Tibial artery (tissue), 4 donors: ENCODE results near the gene TOR1B.

Experiments used
- DNase-seq, 2 donors: peaks; one replicate each; pipeline ENCODE4 v3.0.0-alpha.2; 2019
- H3K27ac ChIP-seq, 2 donors: fragments of 200-600 bp; sonication (generic) in 1 of 2; 1 replicate in 1 of 2; 2 replicates in 1 of 2; pipeline ENCODE4 v1.5.1; 2018 to 2019; ENCODE audit warnings: mild to moderate bottlenecking in 1 of 2
- H3K27me3 ChIP-seq, 2 donors: fragments of 200-600 bp; sonication (generic) in 1 of 2; one replicate each; pipeline versions ENCODE4 v1.5.1 to v1.6.0; 2016 to 2019
- H3K36me3 ChIP-seq, 3 donors: fragments of 200-600 bp; sonication (generic) in 2 of 3; one replicate each; pipeline ENCODE4 v1.5.1; 2016 to 2019; ENCODE audit warnings: mild to moderate bottlenecking in 2 of 3
- H3K4me1 ChIP-seq, 4 donors: fragments of 200-600 bp; sonication (generic) in 2 of 4; 1 replicate in 3 of 4; 2 replicates in 1 of 4; pipeline ENCODE4 v1.5.1; 2016 to 2019
- H3K4me3 ChIP-seq, 2 donors: fragments of 200-600 bp; sonication (generic) in 1 of 2; 1 replicate in 1 of 2; 2 replicates in 1 of 2; pipeline ENCODE4 v1.5.1; 2018 to 2019; ENCODE audit warnings: mild to moderate bottlenecking in 2 of 2
- H3K9me3 ChIP-seq, 3 donors: fragments of 200-600 bp; sonication (generic) in 1 of 3; one replicate each; pipeline ENCODE4 v1.5.1; 2016 to 2019
- intact Hi-C: fragments of 100-400 bp; cut with DNase I; formaldehyde crosslinking; loops from one replicate; pipeline ENCODE4 v1.15.0; 2023; ENCODE audit warnings: low total_unique reads
- TF ChIP-seq, protein P1 (sequence below), 2 experiments: fragments of 200-600 bp in 1 of 2; fragments of 450-650 bp in 1 of 2; IDR thresholded peaks; one replicate each; pipeline ENCODE4 v1.5.1; 2017 to 2019; ENCODE audit warnings: antibody characterized with exemption in 2 of 2, mild to moderate bottlenecking in 1 of 2, moderate library complexity in 1 of 2

TOR1B gene

DNA sequence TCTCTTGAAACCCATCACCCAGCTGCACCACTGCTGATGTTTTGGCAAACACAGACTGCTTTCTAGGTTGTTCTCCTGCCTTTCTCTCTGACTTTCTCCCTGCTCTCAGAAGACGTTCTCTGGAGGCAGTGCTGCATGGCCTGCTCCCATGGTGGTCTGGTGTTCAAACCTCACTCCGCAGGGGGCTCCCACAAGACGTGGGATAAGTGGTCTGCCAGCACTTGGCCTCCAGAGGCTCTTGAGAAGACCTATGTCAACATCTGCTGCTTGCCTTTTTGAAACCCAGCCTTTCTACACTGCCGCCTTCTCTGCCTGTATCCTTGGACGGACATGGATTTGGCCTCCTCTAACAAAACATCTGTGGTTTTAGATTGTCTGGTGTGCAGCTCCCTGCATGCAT is 48.8 kb downstream of the TOR1B start:
- peak overlapping the region; percentile 70 to 75 for H3K27ac ChIP-seq
- H3K27me3 ChIP-seq: no peaks in the 10 kb centered on the region
- H3K9me3 ChIP-seq: no peaks in the 10 kb centered on the region
- intact Hi-C loops: no loop called here
- peaks cover 29 to 61% (median 30%) of the 10 kb centered on the region in 3 donors for H3K36me3 ChIP-seq
- TF ChIP-seq, protein P1, sequence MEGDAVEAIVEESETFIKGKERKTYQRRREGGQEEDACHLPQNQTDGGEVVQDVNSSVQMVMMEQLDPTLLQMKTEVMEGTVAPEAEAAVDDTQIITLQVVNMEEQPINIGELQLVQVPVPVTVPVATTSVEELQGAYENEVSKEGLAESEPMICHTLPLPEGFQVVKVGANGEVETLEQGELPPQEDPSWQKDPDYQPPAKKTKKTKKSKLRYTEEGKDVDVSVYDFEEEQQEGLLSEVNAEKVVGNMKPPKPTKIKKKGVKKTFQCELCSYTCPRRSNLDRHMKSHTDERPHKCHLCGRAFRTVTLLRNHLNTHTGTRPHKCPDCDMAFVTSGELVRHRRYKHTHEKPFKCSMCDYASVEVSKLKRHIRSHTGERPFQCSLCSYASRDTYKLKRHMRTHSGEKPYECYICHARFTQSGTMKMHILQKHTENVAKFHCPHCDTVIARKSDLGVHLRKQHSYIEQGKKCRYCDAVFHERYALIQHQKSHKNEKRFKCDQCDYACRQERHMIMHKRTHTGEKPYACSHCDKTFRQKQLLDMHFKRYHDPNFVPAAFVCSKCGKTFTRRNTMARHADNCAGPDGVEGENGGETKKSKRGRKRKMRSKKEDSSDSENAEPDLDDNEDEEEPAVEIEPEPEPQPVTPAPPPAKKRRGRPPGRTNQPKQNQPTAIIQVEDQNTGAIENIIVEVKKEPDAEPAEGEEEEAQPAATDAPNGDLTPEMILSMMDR (IDR thresholded peaks at IDR 0.05): no peak
- H3K4me1 ChIP-seq: peaks cover 0 to 57% (median 37%) of the 10 kb centered on the region in 4 donors
- H3K4me3 ChIP-seq: no peak overlapping the region
- no peak for DNase-seq

- no peak for DNase-seq
- TF ChIP-seq, protein P1 (IDR thresholded peaks at IDR 0.05): no peak
- Histone ChIP-seq H3K36me3 (peaks cover 30 to 68% (median 32%) of the 10 kb centered on the region in 3 donors), H3K4me1 (peaks cover 0 to 64% (median 39%) of the 10 kb centered on the region in 4 donors), H3K4me3 (no peak overlapping the region), H3K9me3 (no peaks in the 10 kb centered on the region), H3K27me3 (no peaks in the 10 kb centered on the region), H3K27ac (peak overlapping the region in 1 of 2 donors; percentile 75)
- intact Hi-C loops: no loop called here
Observed at GRCh38 chr9:129852579-129852978, 49.6 kb downstream of the TOR1B start.

DNA sequence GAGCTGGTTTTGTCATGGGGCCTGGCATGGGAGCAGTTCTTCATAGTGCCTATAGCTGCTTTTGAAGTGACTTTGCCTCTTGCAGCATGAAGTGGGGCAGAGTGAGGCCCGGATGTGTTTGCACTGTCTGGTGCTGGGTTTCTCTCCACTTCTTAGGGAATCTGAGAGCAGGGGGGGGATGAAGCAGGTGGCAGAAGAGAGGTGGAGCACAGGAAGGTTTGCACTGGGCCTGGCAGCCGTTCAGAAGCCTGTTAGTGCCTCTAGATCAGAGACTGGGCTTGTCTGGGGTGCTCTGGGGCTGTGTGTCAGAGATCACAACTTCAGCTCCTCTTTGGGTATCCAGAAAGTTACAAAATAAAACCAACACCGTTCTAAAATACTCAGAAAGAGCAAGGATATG is 50.6 kb downstream of the TOR1B start:
- Histone ChIP-seq H3K36me3 (peaks cover 36 to 78% (median 42%) of the 10 kb centered on the region in 3 donors), H3K9me3 (no peaks in the 10 kb centered on the region), H3K4me3 (no peak overlapping the region), H3K27ac (peak overlapping the region in 1 of 2 donors; percentile 5), H3K27me3 (no peaks in the 10 kb centered on the region), H3K4me1 (peaks cover 0 to 57% (median 37%) of the 10 kb centered on the region in 4 donors)
- DNase-seq: no peak
- intact Hi-C loops: no loop called here
- TF ChIP-seq, protein P1 (IDR thresholded peaks at IDR 0.05): no peak

- H3K27ac ChIP-seq: peak overlapping the region in 1 of 2 donors; percentile 5
- TF ChIP-seq, protein P1 (IDR thresholded peaks at IDR 0.05): no peak
- H3K4me1 ChIP-seq: peaks cover 0 to 47% (median 29%) of the 10 kb centered on the region in 4 donors
- intact Hi-C loops: loop anchor here (5.0 kb wide), 1 partner anchor 563 kb away; no protein-coding TSS in a partner anchor
- H3K4me3 ChIP-seq: no peak overlapping the region
- no peak for DNase-seq
- H3K27me3 ChIP-seq: no peaks in the 10 kb centered on the region
- H3K9me3 ChIP-seq: no peaks in the 10 kb centered on the region
- peaks cover 40 to 87% (median 45%) of the 10 kb centered on the region in 3 donors for H3K36me3 ChIP-seq
Observed at GRCh38 chr9:129854588-129855110, 51.7 kb downstream of the TOR1B start.

DNA sequence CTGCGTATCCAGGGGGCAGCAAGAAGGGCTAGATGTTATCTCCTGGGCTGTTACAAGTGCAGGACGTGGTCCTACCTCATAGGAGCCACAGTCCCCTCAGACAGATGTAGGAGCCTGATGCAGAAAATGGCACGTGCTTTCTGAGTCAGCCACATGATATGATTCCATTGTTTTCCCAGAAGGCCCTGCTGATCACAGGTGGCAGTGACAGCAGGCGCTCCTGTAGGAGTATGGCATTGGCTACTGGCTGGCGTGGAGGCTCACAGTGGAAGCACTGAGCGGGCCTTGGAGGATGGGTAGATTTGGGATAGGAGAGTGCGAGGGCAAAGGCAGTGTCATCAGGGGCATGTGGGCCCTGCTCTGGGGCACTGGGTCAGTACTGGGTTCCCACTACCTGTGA is 54.2 kb downstream of the TOR1B start:
- Histone ChIP-seq H3K4me1 (peaks cover 0 to 23% (median 13%) of the 10 kb centered on the region in 4 donors), H3K27me3 (no peaks in the 10 kb centered on the region), H3K27ac (peak overlapping the region; percentile 41 to 70), H3K4me3 (no peak overlapping the region), H3K9me3 (no peaks in the 10 kb centered on the region), H3K36me3 (peaks cover 55 to 92% (median 58%) of the 10 kb centered on the region in 3 donors)
- no peak for DNase-seq
- intact Hi-C loops: loop anchor here (5.0 kb wide), 1 partner anchor 560 kb away; no protein-coding TSS in a partner anchor
- TF ChIP-seq, protein P1 (IDR thresholded peaks at IDR 0.05): no peak
